Stomach (tissue), 9 donors: ENCODE results near the gene RABGAP1L. TPM values are rescaled to one million over a fixed set of nuclear protein-coding genes. Genes with fewer than 3 reads are reported as not detected.
"Not testable (repeated sequence)": the region's sequence is repeated elsewhere in the genome, so short reads cannot be mapped to it uniquely, and the experiment has no call there.

Experiments
- DNase-seq, 2 donors: peaks; one replicate each; pipeline versions ENCODE4 v3.0.0 to v3.0.0-alpha.2; 2013 to 2019
- H3K27ac ChIP-seq, 5 donors: fragments of 200-600 bp in 4 of 5; sonication (generic) in 4 of 5; one replicate each; pipeline ENCODE4 v1.5.1; 2013 to 2019; ENCODE audit warnings: mild to moderate bottlenecking in 1 of 5, moderate library complexity in 1 of 5
- H3K27me3 ChIP-seq, 3 donors: fragments of 200-600 bp; sonication (generic); one replicate each; pipeline ENCODE4 v1.5.1; 2017 to 2019; ENCODE audit warnings: mixed run types in 1 of 3
- H3K36me3 ChIP-seq, 4 donors: fragments of 200-600 bp; sonication (generic); 1 replicate in 3 of 4; 2 replicates in 1 of 4; pipeline ENCODE4 v1.5.1; 2016 to 2019
- H3K4me1 ChIP-seq, 4 donors: fragments of 200-600 bp; sonication (generic); one replicate each; pipeline ENCODE4 v1.5.1; 2016 to 2019
- H3K4me3 ChIP-seq, 4 donors: fragments of 200-600 bp; sonication (generic) in 3 of 4; one replicate each; pipeline ENCODE4 v1.5.1; 2016 to 2019; ENCODE audit warnings: mild to moderate bottlenecking in 1 of 4
- H3K9me3 ChIP-seq, 4 donors: fragments of 200-600 bp; sonication (generic); one replicate each; pipeline ENCODE4 v1.5.1; 2016 to 2019
- CTCF ChIP-seq, 7 experiments: fragments of 450-650 bp in 4 of 7; fragments of 200-600 bp in 3 of 7; sonication (generic) in 3 of 7; IDR thresholded peaks; one replicate each; pipeline ENCODE4 v1.5.1; 2016 to 2019; ENCODE audit warnings: antibody characterized with exemption in 7 of 7, control low read depth in 2 of 7, mild to moderate bottlenecking in 1 of 7
- EP300 ChIP-seq: sonication (generic); formaldehyde crosslinking; IDR thresholded peaks from one replicate; pipeline ENCODE4 v1.6.1; 2017; ENCODE audit warnings: antibody characterized with exemption
- POLR2A ChIP-seq, 4 donors: fragments of 450-650 bp; IDR thresholded peaks; one replicate each; pipeline ENCODE4 v1.6.1; 2016; ENCODE audit warnings: antibody characterized with exemption in 4 of 4, control low read depth in 2 of 4, mild to moderate bottlenecking in 1 of 4, moderate library complexity in 1 of 4
- POLR2AphosphoS5 ChIP-seq, 3 donors: sonication (generic); formaldehyde crosslinking; IDR thresholded peaks; one replicate each; pipeline ENCODE4 v1.6.1; 2016; ENCODE audit warnings: antibody characterized with exemption in 3 of 3
- WGBS, 5 donors: extraction: QIAGEN DNeasy Blood & Tissue Kit in 3 of 5; methylation state at CpG; one replicate each; pipeline versions ENCODE4 v1.1.5 to v1.1.7; 2013 to 2018; 5-methylcytosine and 5-hydroxymethylcytosine counted together
- intact Hi-C: fragments of 100-400 bp; cut with DNase I; formaldehyde crosslinking; loops from one replicate; pipeline ENCODE4 v1.15.1; 2023; ENCODE audit warnings: low total_unique reads
- polyA plus RNA-seq, 3 donors: library from polyadenylated mRNA; stranded (reverse); fragments of 200-250 nt; gene quantifications; one replicate each; pipeline ENCODE4 v1.2.3, GENCODE V29; 2013
- total RNA-seq, 5 donors: library from RNA; depleted of rRNA; stranded (reverse); fragments of >200 nt; gene quantifications; one replicate each; pipeline versions ENCODE4 v1.1.0 to v1.2.3, GENCODE V29; 2014 to 2016
- donor health status: healthy with polysubstance abuse.
- donor health status: Bipolar disorder and iron deficiency.
- donor health status: healthy.

The RABGAP1L gene
- total and polyA plus RNA-seq, 8 donors, result 14.2 to 238 (median 57.9) TPM

DNA sequence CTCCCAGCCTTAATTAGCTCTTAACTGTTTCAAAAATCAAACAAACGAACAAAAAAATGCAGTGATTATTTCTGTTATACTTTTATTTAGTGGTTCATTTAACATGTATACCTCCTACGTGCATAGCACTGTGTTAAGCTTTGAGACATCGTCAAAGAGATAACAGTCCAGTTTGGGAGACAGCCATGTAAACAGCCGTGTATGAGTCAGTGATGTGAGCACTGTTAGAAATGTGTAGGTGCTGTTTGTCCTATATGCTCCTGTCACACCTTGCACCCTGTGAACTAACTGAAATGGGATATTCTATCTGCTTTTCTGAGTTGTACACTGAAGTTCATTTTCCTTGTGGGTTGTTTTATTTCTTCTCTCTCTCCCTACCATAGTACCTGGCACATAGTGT, 730.7 kb downstream of the RABGAP1L start:
- 30 to 54% (median 46%) methylated on average over 4 of the region's 4 CpGs for WGBS, 5 donors
- no peak overlapping the region for H3K27ac ChIP-seq
- peaks cover 5 to 37% (median 29%) of the 10 kb centered on the region in 4 donors for H3K4me1 ChIP-seq
- no peak for TF ChIP-seq EP300
- no peak for TF ChIP-seq POLR2AphosphoS5 (IDR thresholded peaks at IDR 0.05)
- TF ChIP-seq POLR2A (IDR thresholded peaks at IDR 0.05), result no peak
- TF ChIP-seq CTCF (IDR thresholded peaks at IDR 0.05), result no peak
- intact Hi-C loops, result no loop called here
- DNase-seq, result no peak
- H3K4me3 ChIP-seq, result no peak overlapping the region
- no peaks in the 10 kb centered on the region for H3K9me3 ChIP-seq
- H3K36me3 ChIP-seq, result peaks cover 0 to 11% (median 4%) of the 10 kb centered on the region in 4 donors
- H3K27me3 ChIP-seq, result no peaks in the 10 kb centered on the region

DNA sequence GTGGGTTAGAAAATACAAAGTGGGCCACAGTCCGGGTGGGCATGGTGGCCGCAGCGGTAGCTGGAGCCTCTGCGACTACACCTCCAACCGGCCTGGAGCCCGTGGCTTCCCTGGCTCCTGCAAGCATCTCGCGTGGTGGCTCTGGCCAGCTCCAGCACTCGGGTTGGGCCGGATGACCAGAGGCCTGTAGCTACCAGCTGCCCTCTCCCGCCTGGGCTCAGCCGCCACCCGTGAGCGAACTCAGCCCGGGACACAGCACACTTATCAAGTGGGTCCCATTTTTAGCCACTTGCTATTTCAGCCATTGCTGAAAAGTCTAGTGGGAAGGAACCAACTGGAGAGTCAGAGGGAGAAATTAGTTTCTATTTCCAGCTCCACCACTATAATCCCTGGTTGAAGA, 732.7 kb downstream of the RABGAP1L start:
- Histone ChIP-seq H3K27ac (no peak overlapping the region), H3K27me3 (no peaks in the 10 kb centered on the region), H3K4me3 (no peak overlapping the region), H3K9me3 (no peaks in the 10 kb centered on the region), H3K4me1 (peaks cover 5 to 31% (median 26%) of the 10 kb centered on the region in 4 donors), H3K36me3 (peaks cover 0 to 11% (median 2%) of the 10 kb centered on the region in 4 donors)
- intact Hi-C loops, result no loop called here
- WGBS, 5 donors, result 95 to 98% (median 97%) methylated on average over 9 to 15 of the region's 15 CpGs
- DNase-seq, result no peak
- TF ChIP-seq POLR2AphosphoS5 (IDR thresholded peaks at IDR 0.05) (no peak), POLR2A (IDR thresholded peaks at IDR 0.05) (no peak), CTCF (IDR thresholded peaks at IDR 0.05) (no peak), EP300 (no peak)

DNA sequence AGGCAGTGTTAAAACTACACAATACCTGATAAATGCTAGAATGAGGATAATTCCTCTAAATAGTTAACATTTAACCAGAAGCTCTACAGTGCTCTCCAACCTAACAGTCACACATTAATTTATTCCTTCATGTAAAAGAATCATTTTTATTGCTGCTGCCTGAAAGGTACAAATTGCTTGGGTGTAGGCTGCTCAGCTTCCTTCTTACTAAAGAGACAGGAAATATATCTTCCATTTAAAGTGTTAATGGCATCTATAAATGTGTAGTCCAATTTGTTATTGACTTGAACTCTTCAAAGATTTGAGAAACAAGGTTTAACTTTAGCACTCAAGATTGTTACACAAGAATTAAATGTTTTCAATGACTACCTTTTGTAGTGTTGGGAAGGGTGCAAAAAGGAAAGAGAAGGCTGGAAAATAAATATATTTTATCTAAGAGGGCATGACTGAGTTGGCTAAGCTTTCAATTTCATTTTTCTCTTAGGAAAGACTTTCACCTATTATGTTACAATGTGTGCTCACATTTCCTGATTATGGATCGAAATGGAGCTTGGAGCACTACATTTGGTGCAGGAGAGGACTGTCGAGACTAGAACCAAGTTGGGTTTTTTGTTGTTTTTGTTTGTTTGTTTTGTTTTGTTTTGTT, 734.9 kb downstream of the RABGAP1L start:
- Histone ChIP-seq H3K4me3 (no peak overlapping the region), H3K36me3 (peaks cover 0 to 11% (median 1%) of the 10 kb centered on the region in 4 donors), H3K9me3 (no peaks in the 10 kb centered on the region), H3K27me3 (no peaks in the 10 kb centered on the region), H3K27ac (peak overlapping the region; percentile 7 to 75 (median 39)), H3K4me1 (peaks cover 5 to 36% (median 28%) of the 10 kb centered on the region in 4 donors)
- DNase-seq, result no peak
- TF ChIP-seq CTCF (IDR thresholded peaks at IDR 0.05), result no peak
- no peak for TF ChIP-seq POLR2AphosphoS5 (IDR thresholded peaks at IDR 0.05)
- no peak for TF ChIP-seq EP300
- no peak for TF ChIP-seq POLR2A (IDR thresholded peaks at IDR 0.05)
- WGBS, 5 donors, result 29 to 75% (median 50%) methylated on average over 2 of the region's 2 CpGs
- intact Hi-C loops, result no loop called here

DNA sequence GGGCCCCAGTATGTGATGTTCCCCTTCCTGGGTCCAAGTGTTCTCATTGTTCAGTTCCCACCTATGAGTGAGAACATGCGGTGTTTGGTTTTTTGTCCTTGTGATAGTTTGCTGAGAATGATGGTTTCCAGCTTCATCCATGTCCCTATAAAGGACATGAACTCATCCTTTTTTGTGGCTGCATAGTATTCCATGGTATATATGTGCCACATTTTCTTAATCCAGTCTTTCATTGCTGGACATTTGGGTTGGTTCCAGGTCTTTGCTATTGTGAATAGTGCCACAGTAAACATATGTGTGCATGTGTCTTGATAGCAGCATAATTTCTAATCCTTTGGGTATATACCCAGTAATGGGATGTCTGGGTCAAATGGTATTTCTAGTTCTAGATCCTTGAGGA, 736.3 kb downstream of the RABGAP1L start:
- H3K4me1 ChIP-seq, result peaks cover 5 to 28% (median 25%) of the 10 kb centered on the region in 4 donors
- H3K27me3 ChIP-seq, H3K27ac ChIP-seq, intact Hi-C loops, H3K4me3 ChIP-seq, H3K9me3 ChIP-seq, DNase-seq: not testable (repeated sequence)
- 83 to 100% (median 100%) methylated on average over 1 of the region's 1 CpG; no CpG with 5 or more reads in 1 of the 5 donors for WGBS, 5 donors
- peaks cover 0 to 11% (median 1%) of the 10 kb centered on the region in 4 donors for H3K36me3 ChIP-seq
